GM18861 (cell line): Measurements from ENCODE around the gene TLCD2.
"Not testable (repeated sequence)": the region's sequence is repeated elsewhere in the genome, so short reads cannot be mapped to it uniquely, and the experiment has no call there.

Source experiments
- ATAC-seq: cut with Tn5 transposase; IDR thresholded peaks from one replicate; pipeline ENCODE4 v1.9.1; 2021; ENCODE audit not compliant: unreplicated experiment

The TLCD2 gene

DNA sequence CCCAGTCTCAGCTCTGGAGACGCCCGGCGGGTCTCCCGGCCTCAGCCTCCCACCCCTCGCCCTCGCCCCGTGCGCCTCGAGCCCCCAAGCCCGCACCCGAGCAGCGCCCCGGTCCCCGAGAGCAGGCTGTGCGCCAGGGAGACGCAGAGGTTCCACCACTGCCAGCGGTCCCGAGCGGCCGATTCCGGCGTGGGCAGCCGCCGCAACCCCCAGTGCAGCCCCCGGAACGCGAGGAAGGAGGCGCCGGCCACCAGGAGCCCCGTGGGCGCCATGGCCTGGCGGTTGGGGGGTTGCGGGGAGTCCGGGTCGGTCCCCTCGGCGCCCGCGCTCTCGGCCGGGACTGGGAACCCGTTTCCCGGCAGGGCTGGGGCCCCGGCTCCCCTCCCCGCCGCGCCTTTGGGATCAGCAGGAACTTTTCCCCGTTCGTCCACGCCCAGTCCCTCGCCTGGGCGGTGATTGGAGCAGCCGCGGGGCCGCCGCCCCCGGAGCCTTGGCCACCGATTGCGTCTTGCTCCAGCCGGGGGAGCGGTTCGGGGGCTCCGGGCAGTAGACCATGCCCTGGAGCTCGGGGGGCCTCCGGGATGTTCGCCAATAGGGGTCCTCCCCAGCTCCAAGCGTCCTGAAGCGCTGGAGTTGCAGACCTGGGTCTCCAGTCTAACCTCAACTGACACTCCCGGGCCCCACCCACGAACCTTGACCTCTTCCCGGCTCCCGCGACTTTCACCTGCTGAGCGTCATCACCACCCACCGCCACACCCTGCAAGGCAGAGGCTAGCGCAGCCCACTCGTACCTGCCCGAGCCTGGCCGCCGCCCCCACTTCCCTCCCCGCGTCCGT lies at the start of gene TLCD2:
TSS of gene TLCD2 (minus strand) at position 407 of the 836 bp plus-strand sequence. CDS start at position 272, 135 bp downstream.
- no peak for ATAC-seq

DNA sequence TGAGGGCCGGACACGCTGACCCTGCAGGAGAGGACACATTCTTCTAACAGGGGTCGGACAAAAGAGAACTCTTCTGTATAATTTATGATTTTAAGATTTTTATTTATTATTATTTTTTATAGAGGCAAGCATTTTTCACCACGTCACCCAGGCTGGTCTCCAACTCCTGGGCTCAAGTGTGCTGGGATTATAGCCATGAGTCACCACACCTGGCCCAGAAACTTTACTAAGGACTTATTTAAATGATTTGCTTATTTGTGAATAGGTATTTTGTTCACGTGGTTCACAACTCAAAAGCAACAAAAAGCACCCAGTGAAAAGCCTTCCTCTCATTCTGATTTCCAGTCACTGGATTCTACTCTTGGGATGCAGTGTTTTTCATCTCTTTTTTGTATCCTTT lies 49.4 kb upstream of the TLCD2 start:
- no peak for ATAC-seq

- ATAC-seq = no peak
Measured at GRCh38 chr17:1758807-1759206, 48.6 kb upstream of the TLCD2 start.

DNA sequence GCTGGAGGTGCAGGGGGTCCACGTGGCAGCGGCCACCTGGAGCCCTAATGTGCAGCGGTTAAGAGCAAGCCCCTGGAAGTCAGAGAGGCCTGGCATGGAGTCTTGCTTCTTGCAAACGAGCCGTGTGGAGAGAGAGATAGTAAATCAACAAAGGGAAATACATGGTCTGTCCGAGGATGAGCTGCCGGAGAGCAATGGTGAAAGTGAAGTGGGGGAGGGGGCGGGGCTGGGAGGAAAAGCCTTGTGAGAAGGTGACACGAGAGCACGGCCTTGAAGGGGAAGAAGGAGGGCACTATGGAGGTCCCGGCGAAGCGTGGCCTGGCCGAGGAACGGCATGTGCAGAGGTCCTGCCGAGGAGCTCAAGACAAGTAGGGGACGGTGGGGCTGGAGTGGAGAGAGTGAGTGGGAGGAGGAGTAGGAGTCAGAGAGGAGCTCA lies 45.7 kb upstream of the TLCD2 start:
- ATAC-seq = no peak

DNA sequence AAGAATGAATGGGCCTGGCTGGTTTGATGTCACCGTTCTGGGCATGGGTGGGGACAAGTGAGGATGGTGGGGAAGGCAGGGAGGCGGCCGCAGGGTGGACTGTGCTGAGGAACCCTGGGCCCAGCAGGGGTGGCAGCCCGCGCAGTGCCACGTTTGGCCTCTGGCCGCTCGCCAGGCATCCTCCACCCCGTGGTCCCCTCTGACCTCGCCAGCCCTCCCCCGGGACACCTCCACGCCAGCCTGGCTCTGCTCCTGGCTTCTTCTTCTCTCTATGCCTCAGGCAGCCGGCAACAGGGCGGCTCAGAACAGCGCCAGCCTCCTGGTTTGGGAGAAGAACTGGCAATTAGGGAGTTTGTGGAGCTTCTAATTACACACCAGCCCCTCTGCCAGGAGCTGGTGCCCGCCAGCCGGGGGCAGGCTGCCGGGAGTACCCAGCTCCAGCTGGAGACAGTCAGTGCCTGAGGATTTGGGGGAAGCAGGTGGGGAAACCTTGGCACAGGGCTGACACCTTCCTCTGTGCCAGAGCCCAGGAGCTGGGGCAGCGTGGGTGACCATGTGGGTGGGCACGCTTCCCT lies 45.2 kb upstream of the TLCD2 start:
- no peak for ATAC-seq

- ATAC-seq = no peak
Measured at GRCh38 chr17:1754430-1755112, 44.4 kb upstream of the TLCD2 start.

DNA sequence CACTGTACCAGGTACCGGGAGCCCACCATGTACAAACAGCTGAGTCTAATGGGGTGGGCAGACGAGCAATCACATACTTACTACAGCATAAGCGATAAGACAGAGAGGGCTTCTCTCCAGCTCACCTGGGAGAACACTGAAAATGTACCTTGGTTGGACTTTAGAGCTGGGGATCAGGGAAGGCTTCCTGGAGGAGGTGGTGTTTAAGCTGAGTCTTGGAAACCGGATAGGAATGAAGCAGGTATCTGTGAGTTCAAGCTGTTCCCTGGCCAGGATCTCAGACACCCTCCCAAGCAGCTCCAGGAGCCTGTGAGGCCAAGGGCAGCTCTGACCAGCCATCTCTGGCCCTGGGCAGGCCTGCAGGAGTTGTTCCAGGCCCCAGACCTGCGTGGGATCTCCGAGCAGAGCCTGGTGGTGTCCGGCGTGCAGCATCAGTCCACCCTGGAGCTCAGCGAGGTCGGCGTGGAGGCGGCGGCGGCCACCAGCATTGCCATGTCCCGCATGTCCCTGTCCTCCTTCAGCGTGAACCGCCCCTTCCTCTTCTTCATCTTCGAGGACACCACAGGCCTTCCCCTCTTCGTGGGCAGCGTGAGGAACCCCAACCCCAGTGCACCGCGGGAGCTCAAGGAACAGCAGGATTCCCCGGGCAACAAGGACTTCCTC lies 43.7 kb upstream of the TLCD2 start:
- no peak for ATAC-seq

DNA sequence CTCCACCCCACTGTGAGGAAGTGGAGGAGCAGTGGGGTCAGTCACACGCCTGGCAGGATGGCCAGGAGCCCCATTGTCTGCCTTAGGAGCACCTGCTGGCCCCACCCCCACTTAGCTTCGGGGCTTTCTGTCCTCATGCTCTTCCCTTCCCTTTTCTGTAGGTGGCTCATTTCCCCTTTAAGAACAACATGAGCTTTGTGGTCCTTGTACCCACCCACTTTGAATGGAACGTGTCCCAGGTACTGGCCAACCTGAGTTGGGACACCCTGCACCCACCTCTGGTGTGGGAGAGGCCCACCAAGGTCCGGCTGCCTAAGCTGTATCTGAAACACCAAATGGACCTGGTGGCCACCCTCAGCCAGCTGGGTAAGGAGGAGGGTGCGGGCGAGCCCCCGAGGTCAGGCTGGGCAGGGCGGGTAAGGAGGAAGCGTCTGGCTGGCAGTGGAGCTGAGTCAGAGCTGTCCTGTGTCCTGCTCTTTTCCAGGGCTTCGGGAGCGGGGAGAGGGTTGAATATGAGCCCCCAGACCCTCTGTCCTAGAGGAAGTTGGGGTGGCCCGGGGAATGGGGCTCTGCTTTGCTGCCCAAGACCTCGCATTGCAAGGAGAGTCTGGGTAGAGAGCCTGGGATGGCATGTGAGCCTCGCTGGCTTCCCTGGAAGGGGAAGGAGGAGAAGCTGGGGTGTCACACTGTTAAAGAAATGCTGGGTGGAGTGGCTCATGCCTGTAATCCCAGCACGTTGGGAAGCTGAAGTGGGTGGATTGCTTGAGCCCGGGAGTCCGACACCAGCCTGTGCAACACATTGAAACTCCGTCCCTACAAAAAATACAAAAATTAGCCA lies 42.5 kb upstream of the TLCD2 start:
- ATAC-seq = no peak

GRCh38 chr17:1750628-1751027 lies 40.5 kb upstream of the TLCD2 start:
- ATAC-seq = no peak

GRCh38 chr17:1746975-1747543 lies 36.9 kb upstream of the TLCD2 start:
- ATAC-seq = no peak

DNA sequence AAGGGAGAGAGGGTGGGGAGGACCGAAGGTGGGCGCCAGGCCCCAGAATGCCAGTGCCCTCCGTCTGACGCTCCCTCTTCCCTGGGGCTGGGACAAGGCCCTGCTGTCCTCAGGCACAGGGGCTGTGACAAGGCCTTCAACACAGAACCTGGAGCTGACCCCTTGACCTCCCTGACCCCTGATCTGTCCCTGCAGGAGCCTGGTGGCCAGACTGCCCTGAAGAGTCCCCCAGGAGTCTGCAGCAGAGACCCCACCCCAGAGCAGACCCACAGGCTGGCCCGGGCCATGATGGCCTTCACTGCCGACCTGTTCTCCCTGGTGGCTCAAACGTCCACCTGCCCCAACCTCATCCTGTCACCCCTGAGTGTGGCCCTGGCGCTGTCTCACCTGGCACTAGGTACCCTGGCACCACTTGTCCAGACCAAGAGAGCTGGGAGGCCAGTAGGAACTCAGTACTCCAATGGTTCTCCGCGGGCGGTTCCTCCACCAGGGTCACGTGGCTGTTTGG lies 35.4 kb upstream of the TLCD2 start:
- no peak for ATAC-seq

- no peak for ATAC-seq
Measured at GRCh38 chr17:1744551-1745512, 34.7 kb upstream of the TLCD2 start.

DNA sequence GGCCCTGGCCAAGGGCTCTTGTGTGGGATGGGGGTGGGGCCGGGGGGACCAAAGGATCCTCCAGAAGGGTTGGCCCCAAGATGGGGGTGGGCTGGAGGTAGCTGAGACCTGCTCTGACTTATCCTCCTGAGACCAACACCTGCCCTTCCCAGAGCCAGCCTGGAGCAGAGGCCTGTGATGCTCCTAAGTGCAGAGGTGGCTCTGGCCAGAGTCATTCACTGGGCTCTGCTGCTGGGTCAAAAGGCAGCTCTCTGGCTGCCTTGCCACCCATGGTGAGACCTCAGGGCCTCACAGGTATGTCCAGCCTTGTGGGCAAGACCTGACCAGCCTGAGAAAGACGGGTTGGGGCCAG lies 32.9 kb upstream of the TLCD2 start:
- no peak for ATAC-seq

GRCh38 chr17:1742371-1743087 lies 32.4 kb upstream of the TLCD2 start, which contains the start of gene SERPINF2:
SERPINF2 (plus strand) TSS chr17:1742871; CDS start chr17:1744996, 2,125 bp downstream.
- no peak for ATAC-seq

DNA sequence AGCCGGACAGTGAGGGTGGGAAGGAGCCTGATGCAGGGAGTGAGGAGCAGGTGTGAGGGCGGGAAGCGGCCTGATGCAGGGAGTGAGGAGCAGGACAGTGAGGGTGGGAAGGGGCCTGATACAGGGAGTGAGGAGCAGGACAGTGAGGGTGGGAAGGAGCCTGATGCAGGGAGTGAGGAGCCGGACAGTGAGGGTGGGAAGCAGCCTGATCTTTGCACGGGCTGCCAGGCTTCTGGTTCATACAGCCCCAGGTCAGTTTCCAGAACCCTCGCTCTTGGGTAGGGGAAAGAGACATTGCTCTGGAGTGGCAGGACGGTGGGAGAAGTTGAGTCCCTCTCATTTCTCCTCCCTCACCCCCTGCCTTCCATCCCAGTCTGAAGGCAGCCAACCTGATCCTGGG lies 31.7 kb upstream of the TLCD2 start:
- not testable (repeated sequence) for ATAC-seq

DNA sequence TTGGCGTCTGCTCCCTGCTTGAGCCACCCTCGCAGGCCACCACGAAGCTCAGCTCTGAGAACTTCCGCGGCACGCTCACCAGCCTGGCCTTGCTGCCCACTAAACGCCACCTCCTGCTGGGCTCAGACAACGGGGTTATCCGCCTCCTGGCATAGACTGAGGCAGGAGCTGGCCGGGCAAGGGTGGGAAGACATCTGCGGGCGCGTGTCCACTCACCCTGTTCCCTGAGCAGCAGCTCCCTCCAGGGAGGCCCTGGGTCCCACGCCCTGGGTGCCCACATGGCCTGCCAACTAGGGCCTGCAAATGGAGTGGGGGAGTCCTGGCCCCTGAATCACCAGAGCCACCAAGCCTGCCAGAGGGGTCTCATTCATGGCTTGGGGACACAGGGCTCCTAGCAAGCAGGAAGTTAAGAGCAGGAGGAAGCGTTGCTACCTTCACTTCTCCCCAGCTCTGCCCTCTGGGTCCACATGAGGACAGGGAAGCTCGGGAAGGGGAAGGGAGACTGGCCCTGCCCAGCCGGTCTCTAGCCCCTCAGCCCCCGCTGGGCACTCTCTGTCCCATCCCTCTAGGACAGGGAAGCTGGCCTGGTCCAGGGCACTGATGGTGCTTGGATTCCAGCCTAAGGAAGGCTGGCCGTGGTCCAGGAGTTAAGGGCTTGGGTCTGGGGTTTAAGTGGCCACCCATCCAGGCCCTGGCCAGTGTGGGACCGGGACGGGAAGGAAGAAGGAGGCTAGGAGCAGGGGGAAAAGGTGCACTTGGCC lies 27.5 kb upstream of the TLCD2 start:
- no peak for ATAC-seq
